GM18507 (cell line): Measurements from ENCODE around the gene SPN.
"Not testable (repeated sequence)": the region's sequence is repeated elsewhere in the genome, so short reads cannot be mapped to it uniquely, and the experiment has no call there.

ENCODE experiments used
- DNase-seq: peaks from one replicate; pipeline ENCODE4 v3.0.0; 2011; ENCODE audit warnings: low read depth; ENCODE audit not compliant: insufficient read length; ENCODE audit errors: extremely low spot score
- FAIRE-seq: peaks from 2 replicates; lab custom pipeline; 2011; peaks lifted over from hg19 to GRCh38; lab: Jason Lieb, UNC

SPN gene

DNA sequence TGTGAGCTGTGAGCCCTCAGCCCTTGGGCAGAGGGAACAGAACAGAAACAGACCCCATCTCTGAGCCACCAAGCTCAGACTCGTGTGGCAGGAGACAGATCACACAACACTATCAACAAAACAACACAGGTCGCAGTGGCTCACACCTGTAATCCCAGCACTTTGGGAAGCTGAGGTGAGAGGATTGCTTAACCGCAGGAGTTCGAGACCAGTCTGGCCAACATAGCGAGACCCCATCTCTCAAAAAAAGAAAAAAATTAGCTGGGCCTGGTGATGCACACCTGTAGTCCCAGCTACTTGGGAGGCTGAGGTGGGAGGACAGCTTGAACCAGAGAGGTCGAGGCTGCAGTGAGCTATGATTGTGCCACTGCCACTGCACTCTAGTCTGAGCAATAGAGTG, 10.5 kb downstream of the SPN start:
- no peak for DNase-seq
- FAIRE-seq, result no peak

DNA sequence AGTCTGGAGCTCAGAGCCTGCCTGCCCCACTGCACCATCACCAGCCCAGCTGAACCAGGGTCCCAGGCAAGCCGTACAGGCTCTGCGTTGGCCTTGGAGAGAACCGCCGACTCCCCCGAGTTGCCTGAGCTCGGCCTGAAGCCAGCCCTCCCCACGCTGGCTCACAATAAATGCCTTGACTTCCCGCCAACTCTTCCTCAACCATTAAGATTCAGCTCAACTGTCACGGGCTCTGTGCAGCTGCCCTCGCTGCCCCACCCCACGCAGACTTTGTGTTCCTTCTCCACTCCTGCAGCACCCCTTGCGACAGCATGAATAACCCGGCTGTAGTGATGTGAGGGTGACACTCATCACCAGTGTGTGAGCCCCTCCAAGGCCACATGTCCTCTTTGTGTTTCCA, 11.1 kb downstream of the SPN start:
- FAIRE-seq, result no peak
- no peak for DNase-seq

DNA sequence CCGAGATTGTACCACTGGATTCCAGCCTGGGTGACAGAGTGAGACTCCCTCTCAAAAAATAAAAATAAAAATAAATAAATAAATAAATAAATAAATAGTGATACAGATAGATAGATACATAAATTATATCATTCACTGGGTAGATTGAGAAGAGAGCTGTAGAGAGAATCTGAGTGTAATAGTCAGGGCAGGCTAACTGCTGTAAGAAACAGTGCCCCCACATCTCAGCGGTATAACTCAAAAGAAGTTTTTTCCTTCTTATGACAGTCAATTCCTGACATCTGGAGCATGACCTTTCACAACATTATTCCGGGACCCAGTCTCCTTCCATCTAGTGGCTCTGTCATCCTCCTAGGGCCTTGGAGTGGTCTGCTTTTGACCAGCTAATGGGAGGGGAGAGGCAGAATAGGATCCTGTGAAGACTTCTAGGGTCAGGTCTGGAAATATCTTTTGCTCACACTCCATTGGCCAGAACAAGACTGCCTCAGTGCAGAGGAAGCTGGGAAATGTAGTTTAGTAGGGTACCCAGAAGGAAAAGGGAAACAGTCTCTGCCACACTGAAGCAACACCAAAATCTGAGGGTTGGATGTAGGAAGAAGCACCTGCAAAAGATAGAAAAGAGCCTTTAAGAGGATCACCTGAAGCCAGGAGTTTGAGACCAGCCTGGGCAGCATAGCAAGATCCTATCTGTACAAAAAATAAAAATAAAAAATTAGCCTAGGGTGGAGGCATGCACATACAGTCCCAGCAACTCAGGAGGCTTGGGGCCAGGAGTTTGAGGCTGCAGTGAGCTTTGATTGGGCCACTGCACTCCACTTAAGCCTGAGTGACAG, 13.0 kb downstream of the SPN start:
- peak; percentile 52 for FAIRE-seq
- no peak for DNase-seq

DNA sequence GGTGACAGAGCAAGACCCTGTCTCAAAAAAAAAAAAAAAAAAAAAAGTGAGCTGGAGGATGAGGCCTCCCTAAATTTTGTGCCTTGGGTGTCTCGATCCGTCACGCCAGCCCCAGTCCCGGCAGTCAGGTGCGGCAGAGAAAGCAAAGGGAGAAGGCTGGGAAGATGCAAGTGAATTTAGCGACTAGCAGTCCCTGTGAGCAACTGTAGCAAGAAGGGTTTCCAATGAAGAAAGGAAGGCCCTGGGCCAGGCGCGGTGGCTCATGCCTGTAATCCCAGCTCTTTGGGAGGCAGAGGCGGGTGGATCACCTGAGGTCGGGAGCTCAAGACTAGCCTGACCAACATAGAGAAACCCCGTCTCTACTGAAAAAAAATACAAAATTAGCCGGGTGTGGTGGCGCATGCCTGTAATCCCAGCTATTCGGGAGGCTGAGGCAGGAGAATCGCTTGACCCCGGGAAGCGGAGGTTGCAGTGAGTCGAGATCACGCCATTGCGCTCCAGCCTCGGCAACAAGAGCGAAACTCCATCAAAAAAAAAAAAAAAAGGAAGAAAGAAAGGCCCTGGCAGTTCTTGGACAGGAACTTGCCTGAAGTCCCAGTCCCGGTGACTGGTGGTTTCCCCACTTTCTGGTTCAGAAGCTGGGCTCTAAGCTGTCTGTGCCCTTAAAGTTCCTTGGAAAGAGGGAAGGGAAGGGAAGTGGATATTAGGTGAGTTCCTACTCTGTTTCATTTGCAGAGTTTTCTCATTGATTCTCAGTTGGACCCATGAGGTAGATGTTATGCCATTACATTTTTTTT, 14.1 kb downstream of the SPN start:
- no peak for FAIRE-seq
- DNase-seq, result no peak

- FAIRE-seq, result peak; percentile 53
- DNase-seq, result no peak
Observed at GRCh38 chr16:29678691-29679267, 15.7 kb downstream of the SPN start, which contains the start of gene QPRT. QPRT (plus strand) TSS chr16:29679180; CDS start chr16:29679198, 18 bp downstream.

DNA sequence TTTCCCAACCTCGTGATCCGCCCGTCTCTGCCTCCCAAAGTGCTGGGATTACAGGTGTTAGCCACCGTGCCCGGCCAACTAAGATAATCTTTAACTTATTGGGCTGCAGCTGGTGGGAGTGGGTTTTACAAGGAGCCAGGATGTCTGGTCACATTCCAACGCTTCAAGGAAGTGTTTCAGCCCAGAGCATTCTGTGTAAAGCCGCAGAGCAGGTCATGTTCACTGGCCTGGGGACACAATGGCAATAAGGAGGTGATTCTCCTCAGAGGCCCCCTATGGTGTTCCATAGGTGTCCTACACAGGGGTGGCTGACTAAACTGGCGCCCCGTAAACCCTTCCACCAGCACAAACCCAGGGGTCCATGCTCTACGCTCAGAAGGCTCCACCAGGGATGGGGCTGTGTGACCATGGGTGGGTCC, 17.1 kb downstream of the SPN start:
- DNase-seq, result no peak
- no peak for FAIRE-seq

- DNase-seq (no peak), FAIRE-seq (no peak)
Observed at GRCh38 chr16:29683543-29684090, 20.6 kb downstream of the SPN start.

DNA sequence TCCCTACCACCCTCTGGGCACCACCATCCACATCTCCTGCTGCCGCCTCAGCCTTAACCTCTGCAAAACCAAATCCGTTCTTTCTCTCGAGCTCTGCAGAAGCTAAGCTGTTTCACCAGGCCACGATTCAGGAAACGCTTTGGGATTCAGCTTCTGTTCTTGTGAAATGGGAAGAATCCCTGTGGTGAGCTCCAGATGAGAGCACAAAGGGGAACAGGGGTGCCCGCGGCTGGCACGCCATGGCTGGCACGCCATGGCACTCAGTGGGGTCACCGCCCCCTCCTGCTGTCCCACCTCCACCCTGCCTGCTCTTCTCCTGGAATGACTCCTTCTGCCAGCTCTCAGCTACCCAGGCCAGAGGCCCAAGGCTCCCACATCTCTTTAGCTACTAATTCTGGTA, 21.6 kb downstream of the SPN start:
- no peak for FAIRE-seq
- DNase-seq, result no peak

- FAIRE-seq, result peak; percentile 66
- no peak for DNase-seq
Observed at GRCh38 chr16:29686740-29687332, 23.8 kb downstream of the SPN start.

DNA sequence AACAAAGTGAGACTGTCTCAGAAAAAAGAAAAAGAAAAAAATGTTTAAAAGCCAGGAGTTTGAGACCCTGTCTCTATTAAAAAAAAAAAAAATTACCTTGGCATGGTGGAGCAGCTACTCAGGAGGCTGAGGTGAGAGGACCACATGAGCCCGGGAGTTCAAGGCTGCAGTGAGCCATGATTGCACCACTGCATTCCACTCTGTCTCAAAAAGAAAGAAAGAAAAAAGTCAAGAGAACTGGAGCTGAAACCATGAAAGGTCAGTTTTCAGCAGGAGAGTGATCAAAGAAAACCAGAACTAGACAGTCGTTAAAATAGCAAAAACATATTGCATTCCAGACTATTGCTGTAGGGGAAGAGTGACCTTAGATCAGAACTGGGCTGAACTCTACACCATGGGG, 24.7 kb downstream of the SPN start:
- DNase-seq (no peak), FAIRE-seq (no peak)

DNA sequence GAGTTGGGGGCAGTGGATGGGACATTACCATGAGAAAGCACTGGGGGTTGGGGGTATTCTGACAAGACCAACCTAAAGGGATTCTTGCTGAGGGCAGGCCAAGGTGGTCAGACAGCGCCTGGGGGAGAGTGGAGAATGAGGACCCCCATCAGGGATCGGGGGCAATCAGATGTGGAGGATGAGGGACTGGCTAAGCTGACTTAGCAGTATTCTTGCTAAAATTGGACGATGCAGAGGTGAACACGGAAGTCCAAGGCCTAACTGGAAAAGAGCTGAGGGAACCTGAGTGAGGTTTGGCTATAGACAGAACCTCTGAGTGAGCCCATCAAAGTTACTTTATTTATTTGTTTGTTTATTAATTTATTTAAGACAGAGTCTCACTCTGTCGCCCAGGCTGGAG, 25.1 kb downstream of the SPN start:
- DNase-seq (no peak), FAIRE-seq (no peak)

- peak; percentile 77 for FAIRE-seq
- DNase-seq, result not testable (repeated sequence)
Observed at GRCh38 chr16:29689490-29690351, 26.7 kb downstream of the SPN start.

DNA sequence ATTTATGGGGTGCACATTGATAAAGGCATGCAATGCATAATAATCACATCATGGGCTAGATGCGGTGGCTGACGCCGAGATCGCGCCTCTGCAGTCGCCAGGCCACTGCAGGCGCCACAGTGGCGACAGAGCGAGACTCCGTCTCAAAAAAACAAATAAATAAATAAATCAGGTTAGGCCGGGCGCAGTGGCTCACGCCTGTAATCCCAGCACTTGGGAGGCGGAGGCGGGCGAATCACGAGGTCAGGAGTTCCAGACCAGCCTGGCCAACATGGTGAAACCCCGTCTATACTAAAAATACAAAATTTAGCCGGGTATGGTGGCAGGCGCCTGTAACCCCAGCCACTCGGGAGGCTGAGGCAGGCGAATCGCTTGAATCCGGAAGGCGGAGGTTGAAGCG, 29.6 kb downstream of the SPN start:
- FAIRE-seq, DNase-seq: not testable (repeated sequence)

- no peak for FAIRE-seq
- DNase-seq, result no peak
Observed at GRCh38 chr16:29694384-29695195, 31.5 kb downstream of the SPN start.

DNA sequence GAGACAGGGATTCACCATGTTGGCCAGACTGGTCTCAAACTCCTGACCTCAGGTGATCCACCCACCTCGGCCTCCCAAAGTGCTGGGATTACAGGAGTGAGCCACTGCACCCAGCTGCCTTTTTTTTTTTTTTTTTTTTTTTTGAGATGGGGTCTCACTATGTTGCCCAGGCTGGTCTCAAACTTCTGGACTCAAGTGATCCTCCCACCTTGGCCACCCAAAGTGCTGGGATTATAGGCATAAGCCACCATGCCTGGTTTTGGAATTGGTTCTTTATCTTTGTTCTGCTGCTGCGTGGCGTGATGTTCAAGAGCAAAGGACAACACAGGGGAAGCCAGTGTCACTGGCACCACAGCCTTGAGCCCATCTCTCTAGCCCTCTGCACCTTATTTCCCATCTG, 32.6 kb downstream of the SPN start:
- FAIRE-seq, DNase-seq: not testable (repeated sequence)

GRCh38 chr16:29696881-29697331, 33.9 kb downstream of the SPN start:
- FAIRE-seq (no peak), DNase-seq (no peak)

DNA sequence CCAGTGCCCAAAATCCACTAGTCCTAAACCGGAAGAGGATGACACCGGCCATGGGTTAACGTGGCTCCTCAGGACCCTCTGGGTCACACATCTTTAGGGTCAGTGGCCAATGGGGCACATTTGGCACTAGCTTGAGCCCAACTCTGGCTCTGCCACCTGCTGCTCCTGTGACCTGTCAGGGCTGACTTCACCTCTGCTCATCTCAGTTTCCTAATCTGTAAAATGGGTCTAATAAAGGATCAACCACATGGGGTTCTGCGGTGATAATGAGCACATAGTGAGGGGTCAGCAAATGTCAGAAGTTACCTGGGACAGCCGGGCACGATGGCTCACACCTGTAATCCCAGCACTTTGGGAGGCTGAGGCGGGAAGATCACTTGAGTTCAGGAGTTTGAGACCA, 34.3 kb downstream of the SPN start:
- FAIRE-seq (no peak), DNase-seq (no peak)

GRCh38 chr16:29698042-29698441, 35.0 kb downstream of the SPN start:
- DNase-seq (no peak), FAIRE-seq (no peak)
